ENCODE results near the gene CIROP.

DNA sequence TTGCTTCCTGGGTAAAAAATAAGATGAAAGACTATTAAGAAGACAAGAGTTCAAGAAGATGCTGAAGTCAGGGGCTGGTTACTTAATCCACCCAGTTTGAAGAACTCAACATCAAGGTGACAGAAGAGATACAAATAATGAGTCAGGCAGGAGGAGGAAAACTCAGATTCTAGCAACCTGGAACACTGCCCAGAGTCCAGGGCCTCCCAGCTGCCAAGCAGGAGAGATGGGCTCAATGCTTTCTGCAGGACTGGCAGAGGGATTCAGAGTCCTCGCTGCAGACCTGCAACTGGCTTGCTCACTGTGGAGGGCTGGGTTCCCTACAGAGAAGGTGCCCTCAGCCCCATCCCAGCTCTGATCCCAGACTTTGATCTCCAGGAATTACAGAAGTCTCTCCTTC, 42.9 kb upstream of the CIROP start:
- TF ChIP-seq POLR2AphosphoS5 (IDR thresholded peaks at IDR 0.05) (no peak), POLR2A (IDR thresholded peaks at IDR 0.05) (no peak), EP300 (IDR thresholded peaks at IDR 0.05) (no peak)
- TF ChIP-seq, protein P1, sequence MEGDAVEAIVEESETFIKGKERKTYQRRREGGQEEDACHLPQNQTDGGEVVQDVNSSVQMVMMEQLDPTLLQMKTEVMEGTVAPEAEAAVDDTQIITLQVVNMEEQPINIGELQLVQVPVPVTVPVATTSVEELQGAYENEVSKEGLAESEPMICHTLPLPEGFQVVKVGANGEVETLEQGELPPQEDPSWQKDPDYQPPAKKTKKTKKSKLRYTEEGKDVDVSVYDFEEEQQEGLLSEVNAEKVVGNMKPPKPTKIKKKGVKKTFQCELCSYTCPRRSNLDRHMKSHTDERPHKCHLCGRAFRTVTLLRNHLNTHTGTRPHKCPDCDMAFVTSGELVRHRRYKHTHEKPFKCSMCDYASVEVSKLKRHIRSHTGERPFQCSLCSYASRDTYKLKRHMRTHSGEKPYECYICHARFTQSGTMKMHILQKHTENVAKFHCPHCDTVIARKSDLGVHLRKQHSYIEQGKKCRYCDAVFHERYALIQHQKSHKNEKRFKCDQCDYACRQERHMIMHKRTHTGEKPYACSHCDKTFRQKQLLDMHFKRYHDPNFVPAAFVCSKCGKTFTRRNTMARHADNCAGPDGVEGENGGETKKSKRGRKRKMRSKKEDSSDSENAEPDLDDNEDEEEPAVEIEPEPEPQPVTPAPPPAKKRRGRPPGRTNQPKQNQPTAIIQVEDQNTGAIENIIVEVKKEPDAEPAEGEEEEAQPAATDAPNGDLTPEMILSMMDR (IDR thresholded peaks at IDR 0.05): no peak

Measured in upper lobe of left lung (tissue), 4 donors.